GM21576 (cell line): ENCODE results near the gene TPRX1.
"Not testable (repeated sequence)": the region's sequence is repeated elsewhere in the genome, so short reads cannot be mapped to it uniquely, and the experiment has no call there.

ENCODE experiments used
- ATAC-seq: cut with Tn5 transposase; IDR thresholded peaks from one replicate; pipeline ENCODE4 v1.9.1; 2021; ENCODE audit warnings: mild to moderate bottlenecking, moderate library complexity; ENCODE audit not compliant: unreplicated experiment

The TPRX1 gene, protein sequence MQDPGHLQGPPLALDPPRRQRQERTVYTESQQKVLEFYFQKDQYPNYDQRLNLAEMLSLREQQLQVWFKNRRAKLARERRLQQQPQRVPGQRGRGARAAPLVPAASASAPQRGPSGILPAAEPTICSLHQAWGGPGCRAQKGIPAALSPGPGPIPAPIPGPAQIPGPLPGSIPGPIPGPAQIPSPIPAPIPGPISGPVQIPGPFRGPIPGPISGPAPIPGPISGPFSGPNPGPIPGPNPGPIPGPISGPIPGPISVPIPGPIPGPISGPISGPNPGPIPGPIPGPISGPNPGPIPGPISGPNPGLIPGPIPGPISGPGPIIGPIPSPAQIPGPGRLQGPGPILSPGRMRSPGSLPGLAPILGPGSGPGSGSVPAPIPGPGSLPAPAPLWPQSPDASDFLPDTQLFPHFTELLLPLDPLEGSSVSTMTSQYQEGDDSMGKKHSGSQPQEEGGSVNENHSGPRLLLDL

DNA sequence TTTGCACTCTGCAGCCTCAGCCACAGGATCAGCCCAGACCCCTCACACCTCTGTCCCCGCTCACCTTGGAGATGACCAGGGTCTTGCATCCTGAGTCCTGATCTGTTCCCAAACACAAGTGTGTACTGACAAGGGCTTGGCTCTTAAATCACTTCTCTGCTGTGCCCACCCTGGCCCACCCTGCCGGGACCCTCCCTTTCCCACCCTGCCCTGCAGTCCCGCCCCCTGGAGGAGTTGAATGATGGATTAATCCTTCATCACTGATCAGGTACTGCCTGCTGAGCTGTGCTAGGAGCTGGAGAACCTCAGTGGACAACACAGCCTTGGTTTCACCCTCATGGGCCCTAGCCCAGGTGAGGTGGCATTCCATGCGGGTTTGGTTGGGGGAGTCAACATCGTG, at the start of gene TPRX1:
Gene TPRX1, minus strand, starts transcription at position 101 of the 400 bp plus-strand sequence. Its CDS starts 12 bp downstream, at position 89.
- ATAC-seq: not testable (repeated sequence)

DNA sequence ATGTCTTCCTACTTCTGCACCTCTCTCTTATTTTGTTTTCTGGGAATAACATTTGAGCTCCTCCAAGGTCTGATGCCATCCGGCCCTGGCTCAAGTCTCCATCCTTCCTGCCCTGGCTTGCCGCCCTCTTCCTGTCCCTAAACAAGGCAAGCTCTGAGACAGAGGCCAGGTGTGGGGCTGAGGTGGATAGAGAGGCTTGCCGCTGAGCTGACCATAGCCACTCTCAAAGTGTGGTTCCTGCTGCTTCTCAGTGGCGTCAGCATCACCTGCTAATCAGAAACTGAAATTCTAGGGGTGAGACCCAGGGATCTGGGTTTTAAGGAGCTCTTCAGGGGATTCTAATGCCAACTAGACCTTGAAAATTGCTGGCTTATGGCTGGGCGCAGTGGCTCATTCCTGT, 48.7 kb upstream of the TPRX1 start:
- no peak for ATAC-seq

DNA sequence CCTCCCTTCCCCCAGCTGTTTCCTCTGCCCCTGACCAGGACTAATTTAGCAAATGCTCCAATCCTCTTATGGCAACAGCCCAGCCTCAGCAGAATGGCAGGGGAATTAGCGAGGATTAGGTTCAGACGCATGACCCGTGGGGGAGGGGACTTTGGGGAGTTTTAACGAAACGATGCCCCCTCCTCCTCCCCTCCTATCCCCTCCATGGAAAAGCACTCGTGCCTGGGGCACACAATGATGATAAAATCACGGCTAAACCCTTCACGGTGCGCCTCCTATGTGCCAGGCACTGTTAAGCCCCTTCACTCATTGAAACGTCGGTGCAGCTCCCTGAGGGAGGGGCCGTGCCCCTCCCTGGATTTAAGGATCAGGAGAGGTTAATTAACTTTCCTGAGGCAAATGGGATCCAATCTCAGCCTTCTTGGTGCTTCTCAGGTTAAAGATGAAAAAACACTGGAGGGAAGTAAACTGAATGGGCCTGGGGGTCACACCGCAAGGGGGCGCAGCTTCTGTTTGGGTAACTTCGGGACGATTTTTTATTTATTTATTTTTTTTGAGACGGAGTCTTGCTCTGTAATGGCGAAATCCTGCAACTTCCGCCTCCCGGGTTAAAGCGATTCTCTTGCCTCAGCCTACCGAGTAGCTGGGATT, 44.6 kb upstream of the TPRX1 start:
- ATAC-seq: no peak

DNA sequence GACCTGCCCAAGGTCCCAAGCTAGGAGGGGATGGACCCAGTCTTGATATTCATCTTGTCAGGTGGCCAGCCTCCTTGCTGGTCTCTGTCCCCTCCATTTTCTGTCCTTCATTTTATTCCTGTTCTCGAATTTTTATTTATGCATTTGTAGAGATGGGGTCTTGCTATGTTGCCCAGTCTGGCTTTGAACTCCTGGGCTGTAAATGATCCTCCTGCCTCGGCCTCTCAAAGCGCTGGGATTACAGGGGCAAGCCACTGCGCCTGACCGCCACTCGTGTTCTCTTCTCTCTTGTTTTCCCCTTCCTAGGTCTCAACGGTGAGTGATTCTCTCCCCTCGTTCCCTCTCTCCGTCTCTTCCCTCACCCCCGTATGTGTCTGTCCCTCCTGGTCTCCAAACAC, 44.1 kb upstream of the TPRX1 start:
- ATAC-seq: no peak

DNA sequence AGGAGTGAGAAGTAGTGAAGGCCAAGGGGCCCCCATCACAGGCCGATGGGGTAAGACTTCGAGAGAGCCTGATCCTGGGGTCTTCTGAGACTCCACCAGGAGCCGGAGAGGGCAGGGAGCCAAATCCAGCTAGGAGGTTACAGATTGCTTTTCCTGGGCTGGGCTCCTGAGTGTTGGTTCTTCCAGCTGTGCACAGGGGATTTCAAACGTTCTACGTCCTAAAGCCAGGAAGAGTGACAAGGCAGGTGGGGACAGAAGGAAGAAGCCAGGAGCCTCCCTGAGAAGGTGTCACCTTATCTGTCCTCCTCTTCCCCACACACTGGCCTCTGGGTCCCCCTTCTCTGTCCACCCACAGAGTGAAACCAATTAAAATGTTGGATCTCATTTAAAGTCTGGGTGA, 38.6 kb upstream of the TPRX1 start:
- ATAC-seq: no peak

DNA sequence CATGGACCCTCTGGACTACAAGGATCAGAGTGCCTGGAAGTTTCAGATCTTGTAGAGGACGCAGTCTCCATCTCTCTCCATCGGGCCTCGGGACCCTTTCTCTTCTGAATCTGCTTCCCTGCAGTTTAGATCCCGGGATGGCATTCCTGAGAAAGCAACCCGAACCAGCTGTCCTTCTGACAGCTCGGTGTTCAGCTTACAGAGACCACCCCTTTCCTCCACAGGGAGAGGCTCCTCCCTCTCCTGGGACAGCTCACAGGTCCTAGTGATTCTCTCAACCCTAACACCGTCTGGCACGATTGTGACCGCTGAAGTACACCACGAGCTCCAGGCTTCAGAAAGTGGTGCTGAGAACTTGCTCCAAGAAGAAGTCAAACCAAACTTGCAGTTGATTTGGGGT, 35.6 kb upstream of the TPRX1 start:
- no peak for ATAC-seq

DNA sequence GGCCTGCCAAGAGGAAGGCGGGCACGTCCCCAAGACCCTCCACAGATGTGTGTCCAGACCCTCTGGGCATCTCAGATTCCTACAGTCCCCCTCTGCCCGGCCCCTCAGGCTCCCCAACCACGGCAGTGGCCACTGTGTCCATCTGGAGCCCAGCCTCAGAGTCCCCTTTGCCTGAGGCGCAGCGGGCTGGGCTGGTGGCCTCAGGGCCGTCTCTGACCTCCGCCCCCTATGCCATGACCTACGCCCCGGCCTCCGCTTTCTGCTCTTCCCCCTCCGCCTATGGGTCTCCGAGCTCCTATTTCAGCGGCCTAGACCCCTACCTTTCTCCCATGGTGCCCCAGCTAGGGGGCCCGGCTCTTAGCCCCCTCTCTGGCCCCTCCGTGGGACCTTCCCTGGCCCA, 35.1 kb upstream of the TPRX1 start:
- ATAC-seq: no peak

DNA sequence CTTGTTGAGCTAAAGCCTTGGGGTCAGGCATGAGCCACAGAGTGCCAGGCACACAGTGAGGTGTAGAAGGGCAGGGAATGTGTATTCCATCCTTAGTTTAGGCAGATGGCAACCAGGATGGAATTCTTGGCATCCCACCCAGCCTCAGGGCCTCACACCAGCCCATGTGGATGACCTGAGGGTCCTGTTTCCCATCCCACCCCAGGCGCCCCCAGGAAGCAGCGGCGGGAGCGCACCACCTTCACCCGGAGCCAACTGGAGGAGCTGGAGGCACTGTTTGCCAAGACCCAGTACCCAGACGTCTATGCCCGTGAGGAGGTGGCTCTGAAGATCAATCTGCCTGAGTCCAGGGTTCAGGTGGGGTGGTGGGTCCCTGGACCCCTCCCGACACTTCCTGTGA, 31.7 kb upstream of the TPRX1 start:
- ATAC-seq: no peak

DNA sequence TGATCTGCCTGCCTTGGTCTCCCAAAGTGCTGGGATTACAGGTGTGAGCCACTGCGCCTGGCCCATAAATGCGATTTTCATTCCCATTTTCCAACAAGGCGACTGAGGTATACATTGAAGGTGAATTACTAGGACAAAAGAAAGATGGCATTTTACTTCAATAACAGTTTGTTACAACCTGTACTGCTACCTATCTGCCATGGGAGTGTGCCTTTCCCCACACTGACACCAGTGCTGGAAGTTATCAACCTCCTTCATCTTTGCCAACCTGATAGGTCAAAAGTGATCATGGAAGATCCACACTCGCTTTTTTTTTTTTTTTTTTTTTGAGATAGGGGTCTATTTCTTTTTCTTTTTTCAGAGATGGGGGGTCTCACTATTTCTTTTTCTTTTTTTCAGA, 28.4 kb upstream of the TPRX1 start:
- ATAC-seq: no peak

DNA sequence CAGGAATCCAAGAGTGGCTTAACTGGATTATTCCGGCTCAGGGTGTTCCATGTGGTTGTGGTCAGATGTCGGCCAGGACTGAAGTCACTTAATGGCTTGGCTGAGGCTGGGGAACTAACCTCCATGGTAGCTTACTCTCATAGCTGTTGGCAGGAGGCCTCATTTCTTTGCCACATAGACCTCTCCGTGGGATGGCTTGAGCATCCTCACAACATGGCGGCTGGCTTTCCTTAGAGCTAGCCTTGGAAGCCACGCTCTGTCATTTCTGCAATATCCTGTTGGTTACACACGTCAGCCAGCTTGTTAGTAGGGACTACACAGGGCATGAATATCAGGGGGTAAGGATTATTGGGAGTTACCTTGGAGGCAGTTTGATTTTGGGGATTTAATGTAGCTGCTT, 22.4 kb upstream of the TPRX1 start:
- ATAC-seq: no peak

DNA sequence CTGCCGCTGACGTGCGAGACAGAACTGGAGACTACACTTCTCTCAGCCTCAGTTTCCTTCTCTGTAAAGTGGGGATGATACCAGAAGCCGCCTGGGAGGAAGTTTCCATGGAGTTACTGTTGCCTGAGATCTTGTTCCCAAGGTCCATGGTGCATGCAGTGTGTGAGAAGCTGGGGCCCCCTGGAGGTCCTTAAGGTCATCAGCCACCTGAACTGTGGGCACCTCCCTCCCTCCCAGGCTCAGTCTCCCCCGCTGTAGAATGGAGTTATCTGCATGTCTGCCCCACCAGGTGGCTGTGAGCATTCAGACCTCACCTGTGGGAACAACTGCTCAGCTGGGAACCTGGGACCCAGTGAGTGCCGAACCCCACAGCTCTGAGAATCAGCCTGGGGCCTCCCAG, 20.0 kb upstream of the TPRX1 start:
- no peak for ATAC-seq

DNA sequence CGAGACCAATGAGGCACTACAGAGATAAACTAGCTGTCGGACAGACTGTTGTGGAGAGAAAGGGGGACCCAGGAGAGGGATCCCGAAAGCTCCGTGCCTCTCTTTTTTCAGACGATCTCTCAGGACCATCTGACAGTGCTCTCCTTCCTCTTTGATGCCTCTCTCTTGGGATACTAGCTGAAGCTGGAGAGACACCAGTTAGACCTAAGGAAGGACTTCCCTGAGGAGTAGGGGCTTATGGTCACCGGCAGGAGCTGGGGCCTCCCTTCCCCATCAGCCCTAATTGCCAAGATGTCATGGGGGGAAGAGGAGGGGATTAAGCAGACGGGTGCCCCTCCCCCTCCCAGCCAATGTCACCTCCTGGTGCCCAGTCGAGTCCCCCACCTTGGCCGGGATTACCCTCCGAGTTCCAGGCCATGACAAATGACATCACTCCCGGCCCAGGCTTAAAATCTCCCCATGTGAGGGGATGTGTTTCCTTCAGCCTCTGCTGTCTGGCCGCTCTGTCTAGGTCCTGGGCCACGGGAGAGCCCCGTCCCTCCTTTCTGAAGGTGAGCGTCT, 17.2 kb upstream of the TPRX1 start, which contains the start of gene CRX:
Gene CRX, plus strand, starts transcription at position 478 of the 561 bp plus-strand sequence. CDS start 12,507 bp downstream, outside the sequence.
- ATAC-seq: no peak

DNA sequence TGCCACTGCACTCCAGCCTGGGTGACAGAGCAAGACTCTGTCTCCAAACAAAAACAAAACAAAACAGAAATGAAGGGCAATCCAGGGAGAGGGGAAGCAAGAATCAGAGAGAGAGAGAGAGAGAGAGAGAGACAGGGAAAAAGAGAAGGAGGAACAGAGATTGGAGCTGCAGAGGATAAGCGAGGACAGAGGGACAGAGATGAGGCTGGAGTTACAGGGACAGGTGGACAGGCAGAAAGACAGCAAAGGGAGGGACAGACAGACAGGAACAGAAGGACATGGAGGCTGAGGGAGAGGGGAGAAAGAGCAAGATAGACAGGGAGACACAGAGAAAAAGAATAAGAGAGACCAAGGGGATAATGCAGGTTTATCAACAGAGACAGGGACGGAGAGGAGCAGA, 16.1 kb upstream of the TPRX1 start:
- no peak for ATAC-seq

DNA sequence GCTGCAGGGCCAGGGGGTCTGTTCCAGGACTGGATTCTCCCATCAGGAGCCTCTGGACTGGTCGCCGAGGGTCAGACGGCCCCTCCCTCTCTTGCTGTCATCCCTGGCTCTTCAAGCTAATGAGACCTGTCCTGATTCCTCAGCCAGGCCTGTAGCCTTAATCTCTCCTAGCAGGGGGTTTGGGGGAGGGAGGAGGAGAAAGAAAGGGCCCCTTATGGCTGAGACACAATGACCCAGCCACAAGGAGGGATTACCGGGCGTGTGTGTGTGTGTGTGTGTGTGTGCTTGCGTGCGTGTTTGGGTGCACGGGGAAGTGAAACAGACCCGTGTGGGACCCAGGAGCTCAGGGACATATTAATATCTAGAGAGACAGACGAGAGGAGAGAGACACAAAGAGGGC, 15.5 kb upstream of the TPRX1 start:
- ATAC-seq: no peak

DNA sequence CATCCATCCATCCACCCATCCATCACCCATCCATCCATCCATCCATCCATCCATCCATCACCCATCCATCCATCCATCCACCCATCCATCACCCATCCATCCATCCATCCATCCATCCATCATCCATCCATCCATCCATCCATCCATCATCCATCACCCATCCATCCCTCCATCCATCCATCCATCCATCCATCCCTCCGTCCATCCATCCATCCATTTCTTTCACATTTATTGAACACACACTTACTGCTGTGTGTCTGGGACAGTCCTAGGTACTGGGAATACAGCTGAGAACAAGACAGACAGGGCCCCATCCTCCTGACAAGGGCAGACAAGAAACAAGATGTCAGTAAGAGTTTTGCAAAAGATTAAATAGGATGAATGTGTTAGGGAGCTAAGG, 13.9 kb upstream of the TPRX1 start:
- ATAC-seq: not testable (repeated sequence)

DNA sequence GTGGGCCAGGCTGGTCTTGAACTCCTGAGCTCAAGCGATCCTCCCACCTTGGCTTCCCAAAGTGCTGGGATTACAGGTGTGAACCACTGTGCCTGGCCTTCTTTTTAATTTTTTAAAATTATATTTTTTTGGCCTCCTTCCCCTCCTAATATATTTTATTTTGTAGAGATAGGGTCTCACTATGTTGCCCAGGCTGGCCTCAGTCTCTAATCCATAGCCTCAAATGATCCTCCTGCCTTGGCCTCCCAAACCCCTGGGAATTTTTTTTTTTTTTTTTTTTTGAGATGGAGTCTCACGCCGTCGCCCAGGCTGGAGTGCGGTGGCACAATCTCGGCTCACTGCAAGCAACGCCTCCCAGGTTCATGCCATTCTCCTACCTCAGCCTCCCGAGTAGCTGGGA, 11.9 kb upstream of the TPRX1 start:
- not testable (repeated sequence) for ATAC-seq

DNA sequence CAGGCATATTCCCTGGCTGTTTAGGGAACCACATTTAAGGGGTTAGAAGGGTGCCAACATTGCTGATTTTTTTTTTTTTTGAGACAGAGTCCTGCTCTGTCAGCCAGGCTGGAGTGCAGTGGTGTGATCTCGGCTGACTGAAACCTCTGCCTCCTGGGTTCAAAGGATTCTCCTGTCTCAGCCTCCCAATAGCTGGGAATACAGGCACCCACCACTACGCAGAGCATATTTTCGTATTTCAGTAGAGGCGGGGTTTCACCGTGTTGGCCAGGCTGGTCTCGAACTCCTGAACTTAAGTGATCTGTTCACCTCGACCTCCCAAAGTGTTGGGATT, 9.6 kb upstream of the TPRX1 start:
- ATAC-seq: no peak

DNA sequence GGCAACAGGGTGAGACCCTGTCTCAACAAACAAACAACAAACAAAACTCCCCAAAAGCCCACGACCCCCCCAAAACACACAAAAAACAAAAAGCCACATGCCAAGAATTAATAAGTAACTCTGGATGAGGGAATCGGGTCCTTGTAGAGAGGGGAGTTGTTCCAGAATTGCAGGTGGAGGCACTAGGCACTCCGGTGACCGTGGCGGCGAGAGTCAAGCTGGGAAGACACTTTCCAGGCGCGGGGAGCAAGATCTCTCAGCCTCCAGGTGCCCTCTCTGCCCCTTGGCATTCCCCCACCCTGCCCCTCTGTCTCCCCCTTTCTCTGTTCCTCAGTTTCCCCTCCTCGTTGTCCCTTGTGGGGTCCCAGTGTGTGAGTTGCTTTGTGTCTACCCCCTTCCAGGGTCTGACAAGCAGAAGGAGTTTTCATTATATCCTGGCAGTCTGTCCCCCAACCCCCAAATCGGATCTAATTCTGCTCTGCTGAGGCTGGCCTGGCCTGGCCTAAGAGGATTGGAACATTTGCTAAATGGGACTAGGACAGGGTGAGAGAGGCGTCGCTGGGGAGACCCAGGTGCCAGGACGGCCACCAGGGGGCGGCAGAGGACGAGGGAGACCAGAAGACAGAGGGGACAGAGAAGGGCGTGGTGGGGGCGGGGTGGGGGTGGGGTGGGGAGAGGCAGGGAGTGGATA, 9.1 kb upstream of the TPRX1 start:
- no peak for ATAC-seq

DNA sequence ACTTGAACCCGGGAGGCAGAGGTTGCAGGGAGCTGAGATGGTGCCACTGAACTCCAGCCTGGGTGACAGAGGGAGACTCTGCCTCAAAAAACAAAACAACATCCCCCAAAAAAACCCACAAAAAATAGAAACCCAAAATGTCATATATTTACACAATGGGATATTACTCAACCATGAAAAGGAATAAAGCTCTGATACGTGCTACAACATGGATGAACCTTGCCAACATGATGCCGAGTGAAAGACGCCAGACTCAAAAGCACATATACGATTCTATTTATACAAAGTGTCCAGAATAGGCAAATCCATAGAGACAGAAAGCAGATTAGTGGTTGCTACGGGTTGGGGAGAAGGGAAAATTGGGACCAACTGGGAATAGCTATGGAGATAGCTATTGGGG, 2.1 kb upstream of the TPRX1 start:
- no peak for ATAC-seq

DNA sequence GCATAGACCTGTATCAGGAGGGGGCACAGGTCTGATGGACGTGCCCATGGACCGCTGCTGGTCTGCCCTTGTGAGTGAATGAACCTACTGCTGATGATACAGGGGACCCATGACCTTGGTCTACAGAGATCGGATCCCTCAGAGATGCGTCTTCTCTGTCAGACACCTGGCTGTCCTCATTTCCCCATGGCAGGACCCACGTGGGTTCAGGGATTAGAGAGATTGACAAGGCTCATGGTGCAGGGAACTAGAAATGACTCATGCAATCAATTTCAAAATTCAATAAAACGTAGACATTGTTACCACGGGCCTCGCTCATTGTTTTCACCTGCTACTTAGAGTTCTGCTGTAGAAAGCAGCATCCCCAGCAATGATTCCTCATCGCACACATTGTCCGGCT, 962 bp upstream of the TPRX1 start:
- no peak for ATAC-seq

DNA sequence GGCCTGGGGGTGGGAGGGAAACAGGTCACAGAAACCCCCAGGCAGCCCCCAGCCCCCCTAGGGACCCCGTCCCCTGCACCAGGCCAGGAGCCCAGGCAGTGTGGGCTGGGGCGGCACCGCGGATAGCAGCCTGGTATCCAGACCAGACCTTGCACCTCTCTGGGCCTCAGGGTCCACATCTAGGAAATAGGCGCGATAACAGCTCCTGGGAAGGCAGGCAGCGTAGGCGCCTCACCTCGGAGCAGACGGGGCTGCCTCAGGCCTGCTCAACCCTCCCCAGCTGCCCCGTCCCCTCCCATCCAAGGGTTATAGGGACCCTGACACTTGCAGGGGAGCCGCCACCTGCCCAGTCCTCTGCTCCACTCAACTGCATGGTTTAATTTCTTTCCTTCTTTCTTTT, 680 bp downstream of the TPRX1 start:
- ATAC-seq: not testable (repeated sequence)

DNA sequence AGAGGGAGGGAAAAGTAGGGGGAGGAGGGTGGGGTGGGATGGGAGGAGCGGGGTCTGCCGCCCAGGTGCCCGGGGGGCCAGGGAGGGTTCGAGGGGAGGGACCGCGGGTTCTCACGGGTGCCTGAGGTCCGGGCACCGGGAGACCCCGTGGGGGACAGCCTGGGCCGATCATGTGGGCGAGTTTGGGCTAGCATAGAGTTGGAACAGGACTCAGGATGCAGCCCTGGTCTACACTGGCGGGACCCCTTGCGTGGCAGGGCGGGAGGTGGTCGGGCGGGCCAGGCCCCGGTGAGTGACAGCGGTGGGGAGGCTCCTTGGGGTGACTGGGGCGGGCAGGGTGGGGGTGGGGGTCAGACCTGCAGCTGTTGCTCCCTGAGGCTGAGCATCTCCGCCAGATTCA, 1.2 kb downstream of the TPRX1 start:
- ATAC-seq: not testable (repeated sequence)
